ENCODE results near the gene ACBD5.
"Not testable (repeated sequence)": the region's sequence is repeated elsewhere in the genome, so short reads cannot be mapped to it uniquely, and the experiment has no call there.

ACBD5 gene

GRCh38 chr10:27241010-27241651 lies 534 bp upstream of the ACBD5 start:
- DNase-seq (ENCODE audit: low spot score), result peak; percentile 56

- not testable (repeated sequence) for DNase-seq (ENCODE audit: low spot score)
Observed at GRCh38 chr10:27237531-27237930, 3.1 kb downstream of the ACBD5 start.

DNA sequence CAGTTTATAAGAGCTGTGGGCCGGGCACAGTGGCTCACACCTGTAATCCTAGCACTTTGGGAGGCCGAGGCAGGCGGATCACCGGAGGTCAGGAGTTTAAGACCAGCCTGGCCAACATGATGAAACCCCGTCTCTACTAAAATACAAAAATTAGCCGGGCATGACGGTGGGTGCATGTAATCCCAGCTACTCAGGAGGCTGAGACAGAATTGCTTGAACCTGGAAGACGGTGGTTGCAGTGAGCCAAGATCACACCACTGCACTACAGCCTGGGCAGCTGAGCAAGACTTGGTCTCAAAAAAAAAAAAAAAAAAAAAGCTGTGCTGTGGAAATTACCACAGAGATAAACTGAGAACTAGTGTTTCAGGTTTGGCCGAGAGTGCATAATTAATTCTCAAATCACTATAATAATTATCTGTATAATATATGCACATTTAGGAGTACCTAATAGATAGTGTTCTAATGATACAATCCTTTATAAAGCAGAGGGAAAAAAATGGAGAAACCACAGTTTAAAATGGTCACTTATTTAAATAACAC lies 3.9 kb downstream of the ACBD5 start:
- DNase-seq (ENCODE audit: low spot score), result not testable (repeated sequence)

- no peak for DNase-seq (ENCODE audit: low spot score)
Observed at GRCh38 chr10:27235706-27236105, 4.9 kb downstream of the ACBD5 start.

DNA sequence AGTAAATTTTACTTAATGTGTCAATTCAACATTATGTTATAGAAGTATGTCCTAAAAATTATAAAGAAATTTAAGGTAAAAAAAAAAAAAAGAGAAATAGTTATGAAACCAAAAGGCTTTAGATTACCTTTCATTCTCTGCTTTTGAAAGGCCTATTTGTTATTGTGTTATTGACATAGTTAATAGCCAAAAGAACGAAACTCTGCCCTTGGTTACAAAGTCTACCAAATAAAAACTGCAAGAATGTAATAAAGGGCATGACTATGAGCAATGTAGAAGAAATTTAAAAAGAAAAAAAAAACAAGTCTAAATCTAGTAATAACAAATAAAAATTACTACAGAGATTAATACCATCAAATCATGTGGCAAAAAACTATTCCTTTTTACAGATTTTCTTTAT lies 10.6 kb downstream of the ACBD5 start:
- DNase-seq (ENCODE audit: low spot score), result no peak

GRCh38 chr10:27225642-27226257 lies 14.8 kb downstream of the ACBD5 start:
- DNase-seq (ENCODE audit: low spot score), result no peak

GRCh38 chr10:27225011-27225590 lies 15.5 kb downstream of the ACBD5 start:
- DNase-seq (ENCODE audit: low spot score), result no peak

GRCh38 chr10:27223964-27224363 lies 16.6 kb downstream of the ACBD5 start:
- peak; percentile 60 for DNase-seq (ENCODE audit: low spot score)

GRCh38 chr10:27207350-27207749 lies 33.2 kb downstream of the ACBD5 start:
- no peak for DNase-seq (ENCODE audit: low spot score)

GRCh38 chr10:27203806-27204205 lies 36.8 kb downstream of the ACBD5 start:
- DNase-seq (ENCODE audit: low spot score), result no peak

DNA sequence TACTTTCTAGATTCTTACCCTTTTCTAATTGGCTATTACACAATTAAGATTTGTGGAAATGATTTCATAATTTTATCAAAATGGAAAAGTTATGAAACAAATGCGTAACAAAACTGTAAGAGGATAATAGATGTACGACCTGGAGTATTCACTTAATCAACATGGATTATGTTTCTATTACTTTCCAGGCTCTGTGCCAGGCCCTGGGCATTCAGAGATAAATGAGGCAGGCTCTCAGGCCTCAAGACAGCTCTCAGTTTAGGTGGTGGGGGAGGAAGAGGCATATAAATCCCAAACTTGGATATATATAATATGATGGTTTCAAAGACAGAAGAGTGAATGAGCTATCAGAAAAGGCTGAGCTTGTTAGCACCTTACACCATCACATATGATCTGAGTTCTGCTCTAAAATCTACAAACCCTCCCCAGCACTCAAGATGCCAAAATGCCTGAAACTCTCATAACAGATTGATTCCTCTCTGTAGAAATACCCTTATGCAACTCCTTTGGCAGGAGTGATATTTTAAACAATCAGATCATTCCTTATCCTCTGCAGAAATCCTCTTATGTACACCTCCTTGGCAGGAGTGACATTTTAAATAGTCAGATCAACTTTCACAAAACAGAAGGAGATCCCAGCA lies 42.5 kb downstream of the ACBD5 start:
- no peak for DNase-seq (ENCODE audit: low spot score)

GRCh38 chr10:27192284-27192683 lies 48.3 kb downstream of the ACBD5 start:
- DNase-seq (ENCODE audit: low spot score), result peak; percentile 92

DNA sequence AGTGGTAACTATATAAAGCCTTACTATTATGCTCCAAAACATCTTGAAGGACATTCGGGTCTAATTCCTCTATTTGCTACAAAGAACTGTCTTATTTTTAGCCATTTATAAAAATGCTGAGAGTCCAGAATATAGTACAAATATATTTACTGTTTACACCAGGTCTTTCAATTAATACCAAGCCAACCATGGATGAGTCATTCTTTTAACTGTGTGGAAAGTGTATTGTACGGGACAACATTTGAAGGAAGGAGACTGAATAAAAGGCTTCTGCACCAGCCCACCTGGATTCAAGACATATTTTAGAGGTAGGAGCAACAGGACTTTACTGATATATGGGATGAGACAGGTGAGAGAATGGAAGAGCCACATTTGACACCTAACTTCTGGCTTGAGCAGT lies 50.1 kb downstream of the ACBD5 start:
- DNase-seq (ENCODE audit: low spot score), result no peak

- no peak for DNase-seq (ENCODE audit: low spot score)
Observed at GRCh38 chr10:27188897-27189296, 51.7 kb downstream of the ACBD5 start.

GRCh38 chr10:27188259-27188658 lies 52.3 kb downstream of the ACBD5 start:
- no peak for DNase-seq (ENCODE audit: low spot score)

GRCh38 chr10:27169849-27170248 lies 70.7 kb downstream of the ACBD5 start:
- no peak for DNase-seq (ENCODE audit: low spot score)

GRCh38 chr10:27158421-27158820 lies 82.2 kb downstream of the ACBD5 start:
- peak; percentile 35 for DNase-seq (ENCODE audit: low spot score)

GRCh38 chr10:27157150-27157549 lies 83.4 kb downstream of the ACBD5 start:
- peak; percentile 53 for DNase-seq (ENCODE audit: low spot score)

- peak; percentile 48 for DNase-seq (ENCODE audit: low spot score)
Observed at GRCh38 chr10:27156566-27156965, 84.0 kb downstream of the ACBD5 start.

GRCh38 chr10:27155066-27155754 lies 85.4 kb downstream of the ACBD5 start, which contains the start of gene MASTL:
MASTL (plus strand) TSS chr10:27155352; CDS start chr10:27155427, 75 bp downstream.
- DNase-seq (ENCODE audit: low spot score), result peak; percentile 97

DNA sequence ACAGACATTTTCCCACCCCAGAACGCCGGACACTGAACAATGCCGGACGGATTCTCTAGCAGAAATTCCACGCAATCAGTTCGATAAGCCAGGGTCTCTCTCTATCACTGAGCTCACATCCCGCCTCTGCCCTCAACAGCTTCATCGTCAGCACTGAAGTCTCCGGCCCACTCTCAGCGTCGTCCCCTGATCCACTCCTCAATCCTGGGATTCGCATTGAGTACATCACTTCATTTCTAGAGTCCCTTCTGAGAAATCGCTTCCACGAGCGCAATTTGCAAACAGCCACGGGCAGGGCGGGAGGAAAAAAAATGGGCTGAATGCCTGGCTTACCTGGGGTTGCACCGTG lies 86.8 kb downstream of the ACBD5 start:
- peak; percentile 72 for DNase-seq (ENCODE audit: low spot score)

- DNase-seq (ENCODE audit: low spot score), result no peak
Observed at GRCh38 chr10:27153329-27153728, 87.3 kb downstream of the ACBD5 start.
